Panc1 (cell line): Measurements from ENCODE around the gene COQ10A. TPM values are rescaled to one million over a fixed set of nuclear protein-coding genes. Genes with fewer than 3 reads are reported as not detected.
A peak's percentile ranks its signal among the peaks of the same experiment; 100 is the strongest.

Experiments used
- ATAC-seq: fragments of 200-7000 bp; cut with Tn5 transposase; 2 replicates; pipeline ENCODE4 v1.9.1; 2020; ENCODE audit warnings: mild to moderate bottlenecking, moderate library complexity
- BruUV-seq: library from RNA; stranded (reverse); fragments of 400-500 nt; replicated peaks from 2 replicates; lab custom pipeline; 2021; lab: Mats Ljungman, UMichigan
- CTCF ChIA-PET: fragments of 300-600 bp; sonication (Branson Sonifier 250); formaldehyde crosslinking; loops from one replicate; lab custom pipeline; 2022; ENCODE audit warnings: antibody characterized with exemption; lab: Charles Lee
- POLR2A ChIA-PET: fragments of 300-600 bp; sonication (Branson Sonifier 250); formaldehyde crosslinking; loops from one replicate; lab custom pipeline; 2022; ENCODE audit warnings: antibody characterized with exemption; lab: Charles Lee
- DNase-seq: peaks from one replicate; pipeline ENCODE4 v3.0.0-alpha.2; 2010; ENCODE audit warnings: low read depth, low spot score
- H3K27ac ChIP-seq: 2 replicates; pipeline ENCODE4 v1.5.1; 2011; ENCODE audit warnings: mild to moderate bottlenecking, low read length, inconsistent platforms
- H3K27me3 ChIP-seq: fragments of 200-500 bp; sonication (Bioruptor generic); 2 replicates; pipeline ENCODE4 v1.6.0; 2014; ENCODE audit warnings: low read length, inconsistent platforms; ENCODE audit not compliant: control insufficient read depth, insufficient read depth
- H3K36me3 ChIP-seq: fragments of 200-500 bp; sonication (Bioruptor generic); 2 replicates; pipeline ENCODE4 v1.5.1; 2014; ENCODE audit warnings: inconsistent platforms, mild to moderate bottlenecking, low read length, moderate library complexity; ENCODE audit not compliant: control insufficient read depth, insufficient read depth
- H3K4me1 ChIP-seq: 2 replicates; pipeline ENCODE4 v1.5.1; 2011; ENCODE audit warnings: inconsistent platforms, mild to moderate bottlenecking, low read length, moderate library complexity; ENCODE audit not compliant: control insufficient read depth, insufficient read depth
- H3K4me3 ChIP-seq, 2 experiments: 2 replicates each; pipeline ENCODE4 v1.5.1; 2011 to 2012; ENCODE audit warnings: low read depth in 2 of 2, low read length in 2 of 2, mild to moderate bottlenecking in 2 of 2, inconsistent platforms in 1 of 2, moderate library complexity in 1 of 2
- H3K9me3 ChIP-seq: fragments of 200-500 bp; sonication (Bioruptor generic); 2 replicates; pipeline ENCODE4 v1.5.1; 2014; ENCODE audit warnings: low read depth, mild to moderate bottlenecking, inconsistent platforms, low read length, moderate library complexity; ENCODE audit not compliant: control insufficient read depth, insufficient read depth
- CTCF ChIP-seq: fragments of 450-650 bp; IDR thresholded peaks from 2 replicates; pipeline ENCODE4 v1.5.1; 2017; ENCODE audit warnings: mild to moderate bottlenecking
- POLR2AphosphoS5 ChIP-seq: IDR thresholded peaks from 2 replicates; pipeline ENCODE4 v1.6.1; 2012; ENCODE audit warnings: mild to moderate bottlenecking, low read depth, low read length, moderate library complexity
- REST ChIP-seq, 2 experiments: IDR thresholded peaks; 2 replicates each; pipeline ENCODE4 v1.6.1; 2011 to 2012; ENCODE audit warnings: low read depth in 2 of 2, control low read depth in 1 of 2, low read length in 1 of 2, mild to moderate bottlenecking in 1 of 2, moderate library complexity in 1 of 2; ENCODE audit not compliant: insufficient read depth in 1 of 2
- SIN3A ChIP-seq: IDR thresholded peaks from 2 replicates; pipeline ENCODE4 v1.6.1; 2012; ENCODE audit warnings: low read depth, mild to moderate bottlenecking, low read length, moderate library complexity, borderline replicate concordance; ENCODE audit not compliant: insufficient read depth
- TCF7L2 ChIP-seq: IDR thresholded peaks from 2 replicates; pipeline ENCODE4 v1.6.1; 2011; ENCODE audit warnings: mild to moderate bottlenecking, low read depth, low read length, inconsistent platforms
- in situ Hi-C: cut with HindIII; loops from 2 replicates; pipeline ENCODE4 v1.10.0; 2016; ENCODE audit warnings: low sequenced_read_pairs, low pct_unique_long_range_greater_than_20kb
- intact Hi-C: fragments of 100-400 bp; cut with micrococcal nuclease; formaldehyde crosslinking; loops from one replicate; pipeline ENCODE4 v1.10.0; 2022; ENCODE audit not compliant: unreplicated experiment
- total RNA-seq: library from RNA; stranded (reverse); gene quantifications from one replicate; pipeline ENCODE4 v1.2.1, GENCODE V29; 2021; ENCODE audit not compliant: unreplicated experiment

The COQ10A gene
- total RNA-seq, 1 experiment from 2014 or later: 20.0 TPM

GRCh38 chr12:56315622-56316473, 49.1 kb downstream of the COQ10A start, which contains the start of gene CNPY2:
TSS of gene CNPY2 (minus strand) at chr12:56315988. CDS start at chr12:56315217, 771 bp downstream.
- ATAC-seq (peak; percentile 97), DNase-seq (peak; percentile 99)
- Histone ChIP-seq H3K27me3 (no peaks in the 10 kb centered on the region), H3K4me3 (peak within 1 kb of the TSS; percentile 85 to 97), H3K4me1 (peaks cover 4% of the 10 kb centered on the region), H3K27ac (peak within 1 kb of the TSS; percentile 97), H3K9me3 (no peaks in the 10 kb centered on the region), H3K36me3 (peaks cover 4% of the 10 kb centered on the region; the same call in 1 of the 2 replicates)
- CTCF ChIA-PET: interaction anchor here (0.7 to 1.3 kb wide), 4 partner anchors 88 to 149 kb away, joined by 4 to 7 read pairs (median 6); no protein-coding TSS in a partner anchor
- in situ Hi-C loops (no loop called here), intact Hi-C loops (loop anchor here (5.0 kb wide), 1 partner anchor 151 kb away; the partner anchor contains the start of gene SPRYD4)
- POLR2A ChIA-PET: interaction anchor here (0.6 to 1.1 kb wide), 4 partner anchors 16 to 47 kb away, joined by 4 read pairs; partner anchors contain the start of gene APOF
- BruUV-seq: no TSS peak
- TF ChIP-seq POLR2AphosphoS5 (peak; percentile 86), REST (IDR thresholded peaks at IDR 0.05; ENCODE audit: insufficient read depth in 1 of 2, low read depth in 2 of 2, low read length in 1 of 2) (no peak; a peak in 1 of 4 replicates), TCF7L2 (peak; percentile 66), CTCF (no peak; the same call in 1 of the 2 replicates), SIN3A (no peak)

- no peak for ATAC-seq
- BruUV-seq: no TSS peak
- in situ Hi-C loops (no loop called here), intact Hi-C loops (loop anchor here (5.0 kb wide), 1 partner anchor 150 kb away; the partner anchor contains the start of gene SPRYD4)
- ChIA-PET CTCF (no interaction called here), POLR2A (no interaction called here)
- Histone ChIP-seq H3K9me3 (no peaks in the 10 kb centered on the region), H3K4me3 (no peak overlapping the region), H3K27ac (no peak overlapping the region), H3K27me3 (no peaks in the 10 kb centered on the region), H3K36me3 (peaks cover 4% of the 10 kb centered on the region; the same call in 1 of the 2 replicates), H3K4me1 (peaks cover 4% of the 10 kb centered on the region)
- TF ChIP-seq REST (IDR thresholded peaks at IDR 0.05; ENCODE audit: insufficient read depth in 1 of 2, low read depth in 2 of 2, low read length in 1 of 2) (no peak), TCF7L2 (no peak), CTCF (no peak; the same call in 1 of the 2 replicates), POLR2AphosphoS5 (no peak), SIN3A (no peak)
- DNase-seq: no peak
Observed at GRCh38 chr12:56317675-56318074, 50.9 kb downstream of the COQ10A start.
